Testis (tissue), 5 donors: ENCODE results near the gene MVD. TPM values are rescaled to one million over a fixed set of nuclear protein-coding genes. Genes with fewer than 3 reads are reported as not detected.
A peak's percentile ranks its signal among the peaks of the same experiment; 100 is the strongest.

Source experiments
- DNase-seq: peaks from one replicate; pipeline ENCODE4 v3.0.0-alpha.2; 2019
- H3K27ac ChIP-seq, 2 donors: fragments of 200-600 bp; sonication (generic); one replicate each; pipeline ENCODE4 v1.5.1; 2019
- H3K27me3 ChIP-seq: fragments of 200-600 bp; sonication (generic); one replicate; pipeline ENCODE4 v1.5.1; 2019
- H3K36me3 ChIP-seq: fragments of 200-600 bp; sonication (generic); one replicate; pipeline ENCODE4 v1.5.1; 2017; ENCODE audit warnings: low read depth; ENCODE audit errors: missing control alignments
- H3K4me1 ChIP-seq: fragments of 200-600 bp; sonication (generic); one replicate; pipeline ENCODE4 v1.5.1; 2019
- H3K4me3 ChIP-seq, 2 donors: fragments of 200-600 bp; sonication (generic); one replicate each; pipeline ENCODE4 v1.5.1; 2017 to 2019
- H3K9me3 ChIP-seq: fragments of 200-600 bp; sonication (generic); one replicate; pipeline ENCODE4 v1.5.1; 2017
- POLR2A ChIP-seq: fragments of 450-650 bp; IDR thresholded peaks from one replicate; pipeline ENCODE4 v1.6.1; 2017; ENCODE audit warnings: antibody characterized with exemption, mild to moderate bottlenecking, moderate library complexity
- WGBS, 2 donors: methylation state at CpG; one replicate each; pipeline ENCODE4 v1.1.5; 2018; 5-methylcytosine and 5-hydroxymethylcytosine counted together
- intact Hi-C: fragments of 100-400 bp; cut with DNase I; formaldehyde crosslinking; loops from one replicate; pipeline ENCODE4 v1.15.1; 2023; ENCODE audit warnings: low total_unique reads
- long read RNA-seq, 2 donors: transcript quantifications; one replicate each; lab custom pipeline, GENCODE V29; 2026
- polyA plus RNA-seq: library from polyadenylated mRNA; stranded (reverse); fragments of 350-450 nt; fragmentation: Illumina TruSeq; extraction: RNeasy Lipid Tissue Mini Kit (QIAGEN cat#74804); gene quantifications from one replicate; pipeline ENCODE4 v1.2.3, GENCODE V29; 2014; ENCODE audit warnings: low read depth, low replicate concordance; ENCODE audit not compliant: insufficient read depth
- total RNA-seq, 2 donors: library from RNA; depleted of rRNA; stranded (reverse); fragments of >200 nt; gene quantifications; one replicate each; pipeline ENCODE4 v1.2.3, GENCODE V29; 2016
- TF ChIP-seq, protein P1 (sequence below), 3 experiments: fragments of 450-650 bp in 2 of 3; fragments of 200-600 bp in 1 of 3; sonication (generic) in 1 of 3; IDR thresholded peaks; one replicate each; pipeline ENCODE4 v1.5.1; 2016 to 2019; ENCODE audit warnings: antibody characterized with exemption in 3 of 3, mild to moderate bottlenecking in 2 of 3, moderate library complexity in 1 of 3

Gene MVD, protein sequence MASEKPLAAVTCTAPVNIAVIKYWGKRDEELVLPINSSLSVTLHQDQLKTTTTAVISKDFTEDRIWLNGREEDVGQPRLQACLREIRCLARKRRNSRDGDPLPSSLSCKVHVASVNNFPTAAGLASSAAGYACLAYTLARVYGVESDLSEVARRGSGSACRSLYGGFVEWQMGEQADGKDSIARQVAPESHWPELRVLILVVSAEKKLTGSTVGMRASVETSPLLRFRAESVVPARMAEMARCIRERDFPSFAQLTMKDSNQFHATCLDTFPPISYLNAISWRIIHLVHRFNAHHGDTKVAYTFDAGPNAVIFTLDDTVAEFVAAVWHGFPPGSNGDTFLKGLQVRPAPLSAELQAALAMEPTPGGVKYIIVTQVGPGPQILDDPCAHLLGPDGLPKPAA
- total RNA-seq (10 to 100 TPM; 46.6 to 56.1 TPM), polyA plus RNA-seq (100 TPM)
- long read RNA-seq, donor 1, transcript MVD-201 (10 exons, 1,823 nt) = major isoform, 94 of 216 reads
- long read RNA-seq, donor 1, transcript MVD-209 (6 exons, 2,352 nt) = minor isoform, 6 of 216 reads
- long read RNA-seq, donor 1, partial matches to known transcripts = 106 of 216 reads
- long read RNA-seq, donor 1, other reads (novel, unspliced or antisense) = 0 of 216 reads
- long read RNA-seq, donor 2, transcript MVD-209 (6 exons, 2,352 nt) = minor isoform, 6 of 234 reads
- long read RNA-seq, donor 2, transcript MVD-201 (10 exons, 1,823 nt) = major isoform, 77 of 234 reads
- long read RNA-seq, donor 2, partial matches to known transcripts = 142 of 234 reads
- long read RNA-seq, donor 2, other reads (novel, unspliced or antisense) = 0 of 234 reads

DNA sequence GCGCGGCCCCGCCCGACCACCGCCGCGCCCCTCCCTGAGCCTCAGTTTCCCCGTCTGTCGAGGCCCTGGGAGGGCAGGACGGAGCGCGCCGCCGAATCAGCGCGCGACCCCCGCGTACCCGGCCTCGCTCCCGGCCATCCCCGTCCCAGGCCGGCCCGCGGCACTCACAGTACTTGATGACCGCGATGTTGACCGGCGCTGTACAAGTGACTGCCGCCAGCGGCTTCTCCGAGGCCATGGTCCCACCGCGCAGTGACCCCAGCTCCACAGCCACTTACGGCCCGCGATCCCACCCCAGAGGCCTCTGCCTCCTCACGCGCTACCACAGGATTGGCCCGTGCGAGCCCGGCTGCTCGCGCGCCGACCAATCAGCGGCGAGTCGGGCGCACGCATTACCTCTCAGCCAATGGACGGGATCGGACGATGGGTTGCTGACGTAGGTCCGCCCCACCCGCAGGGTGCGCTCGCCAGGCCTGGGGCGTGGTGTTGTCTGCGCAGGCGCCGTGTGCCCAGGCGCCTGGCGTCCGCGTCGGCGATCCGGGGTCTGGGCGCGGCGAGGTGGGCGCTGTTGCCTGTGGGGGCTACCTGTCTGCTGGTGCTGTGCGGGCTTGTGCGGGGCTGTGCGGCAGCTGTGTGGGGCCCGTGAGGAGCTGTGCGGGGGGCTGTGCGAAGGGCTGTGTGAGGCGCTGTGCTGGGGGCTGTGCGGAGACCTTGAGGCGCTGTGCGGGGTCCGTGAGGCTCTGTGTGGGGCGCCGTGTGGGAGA is at the start of gene MVD:
Gene MVD, minus strand, starts transcription at position 249 of the 764 bp plus-strand sequence. Its CDS starts 11 bp downstream, at position 238.
- Histone ChIP-seq H3K4me3 (peak within 1 kb of the TSS; percentile 90 to 94), H3K27ac (peak within 1 kb of the TSS; percentile 78 to 87), H3K9me3 (no peaks in the 10 kb centered on the region), H3K4me1 (peaks cover 8% of the 10 kb centered on the region), H3K36me3 (no peaks in the 10 kb centered on the region), H3K27me3 (no peaks in the 10 kb centered on the region)
- DNase-seq = peak; percentile 98
- 1 to 7% methylated on average over 3 to 82 of the region's 88 CpGs for WGBS, 2 donors
- intact Hi-C loops = no loop called here
- peak; percentile 81 for TF ChIP-seq POLR2A
- TF ChIP-seq, protein P1, sequence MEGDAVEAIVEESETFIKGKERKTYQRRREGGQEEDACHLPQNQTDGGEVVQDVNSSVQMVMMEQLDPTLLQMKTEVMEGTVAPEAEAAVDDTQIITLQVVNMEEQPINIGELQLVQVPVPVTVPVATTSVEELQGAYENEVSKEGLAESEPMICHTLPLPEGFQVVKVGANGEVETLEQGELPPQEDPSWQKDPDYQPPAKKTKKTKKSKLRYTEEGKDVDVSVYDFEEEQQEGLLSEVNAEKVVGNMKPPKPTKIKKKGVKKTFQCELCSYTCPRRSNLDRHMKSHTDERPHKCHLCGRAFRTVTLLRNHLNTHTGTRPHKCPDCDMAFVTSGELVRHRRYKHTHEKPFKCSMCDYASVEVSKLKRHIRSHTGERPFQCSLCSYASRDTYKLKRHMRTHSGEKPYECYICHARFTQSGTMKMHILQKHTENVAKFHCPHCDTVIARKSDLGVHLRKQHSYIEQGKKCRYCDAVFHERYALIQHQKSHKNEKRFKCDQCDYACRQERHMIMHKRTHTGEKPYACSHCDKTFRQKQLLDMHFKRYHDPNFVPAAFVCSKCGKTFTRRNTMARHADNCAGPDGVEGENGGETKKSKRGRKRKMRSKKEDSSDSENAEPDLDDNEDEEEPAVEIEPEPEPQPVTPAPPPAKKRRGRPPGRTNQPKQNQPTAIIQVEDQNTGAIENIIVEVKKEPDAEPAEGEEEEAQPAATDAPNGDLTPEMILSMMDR (IDR thresholded peaks at IDR 0.05) = no peak

DNA sequence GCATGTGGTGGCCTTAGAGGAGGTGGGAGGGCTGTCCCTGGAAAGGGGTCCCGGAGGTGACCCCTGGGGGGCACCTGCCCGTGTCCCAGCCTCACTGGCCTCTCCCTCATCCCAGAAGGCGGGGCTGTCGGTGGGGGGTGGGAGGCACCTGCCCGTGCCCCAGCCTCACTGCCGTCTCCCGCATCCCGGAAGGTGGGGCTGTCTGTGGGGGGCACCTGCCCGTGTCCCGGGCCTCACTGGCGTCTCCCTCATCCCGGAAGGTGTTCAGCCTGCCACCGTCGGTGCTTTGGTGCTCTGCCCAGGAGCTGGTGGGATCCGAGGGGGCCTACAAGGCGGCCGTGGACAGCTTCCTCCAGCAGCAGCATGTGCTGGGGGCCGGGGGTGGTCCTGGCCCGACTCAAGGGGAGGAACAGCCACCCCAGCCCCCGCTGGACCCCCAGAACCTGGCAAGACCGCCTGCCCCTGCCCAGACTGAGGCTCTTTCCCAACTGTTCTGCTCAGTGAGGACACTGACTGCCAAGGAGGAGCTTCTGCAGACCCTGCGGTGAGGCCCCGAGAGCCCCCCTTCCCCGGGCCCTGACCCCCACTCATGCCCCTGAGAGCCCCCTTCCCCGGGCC is 49.6 kb upstream of the MVD start:
- no peak for DNase-seq
- H3K4me3 ChIP-seq = no peak overlapping the region
- H3K4me1 ChIP-seq = peaks cover under 1% of the 10 kb centered on the region
- WGBS, 2 donors = 80 to 90% methylated on average over 2 to 24 of the region's 25 CpGs
- H3K27ac ChIP-seq = no peak overlapping the region
- H3K36me3 ChIP-seq = no peaks in the 10 kb centered on the region
- no peaks in the 10 kb centered on the region for H3K27me3 ChIP-seq
- intact Hi-C loops = no loop called here
- no peaks in the 10 kb centered on the region for H3K9me3 ChIP-seq
- TF ChIP-seq POLR2A = no peak
- TF ChIP-seq, protein P1 (IDR thresholded peaks at IDR 0.05) = no peak

DNA sequence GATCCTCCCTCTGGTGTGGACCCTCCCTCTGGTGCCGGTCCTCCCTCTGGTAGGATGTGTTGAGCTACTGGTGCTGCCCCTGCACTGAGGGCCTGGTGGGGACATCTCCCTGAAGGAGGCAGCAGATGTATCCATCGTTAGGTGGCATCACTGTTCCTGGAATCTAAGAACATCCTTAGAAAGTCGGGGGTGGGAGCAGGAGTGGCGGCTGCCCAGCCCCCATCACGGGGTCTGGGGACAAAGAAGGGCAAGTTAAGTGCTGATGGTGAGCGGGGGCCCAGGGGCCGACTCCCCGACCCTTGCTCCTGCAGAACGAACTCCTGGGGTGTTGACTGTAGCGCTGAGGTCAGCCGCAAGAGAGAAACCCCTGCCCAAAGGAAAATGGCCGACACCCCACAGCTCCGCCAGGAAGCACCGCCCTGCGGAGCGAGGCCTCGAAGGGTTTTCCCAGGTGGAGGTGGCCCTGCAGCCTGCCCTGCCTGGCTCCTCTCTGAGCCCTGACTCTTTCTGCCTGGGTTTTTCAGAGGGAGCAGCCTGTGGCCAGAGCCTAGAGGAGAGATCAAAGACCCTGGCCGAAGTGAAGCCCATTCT is 49.0 kb upstream of the MVD start:
- TF ChIP-seq POLR2A = no peak
- TF ChIP-seq, protein P1 (IDR thresholded peaks at IDR 0.05) = no peak
- Histone ChIP-seq H3K4me1 (peaks cover 6% of the 10 kb centered on the region), H3K27me3 (no peaks in the 10 kb centered on the region), H3K4me3 (no peak overlapping the region), H3K9me3 (no peaks in the 10 kb centered on the region), H3K36me3 (no peaks in the 10 kb centered on the region), H3K27ac (no peak overlapping the region)
- 83% methylated on average over 6 to 17 of the region's 18 CpGs for WGBS, 2 donors
- intact Hi-C loops = no loop called here
- DNase-seq = no peak

DNA sequence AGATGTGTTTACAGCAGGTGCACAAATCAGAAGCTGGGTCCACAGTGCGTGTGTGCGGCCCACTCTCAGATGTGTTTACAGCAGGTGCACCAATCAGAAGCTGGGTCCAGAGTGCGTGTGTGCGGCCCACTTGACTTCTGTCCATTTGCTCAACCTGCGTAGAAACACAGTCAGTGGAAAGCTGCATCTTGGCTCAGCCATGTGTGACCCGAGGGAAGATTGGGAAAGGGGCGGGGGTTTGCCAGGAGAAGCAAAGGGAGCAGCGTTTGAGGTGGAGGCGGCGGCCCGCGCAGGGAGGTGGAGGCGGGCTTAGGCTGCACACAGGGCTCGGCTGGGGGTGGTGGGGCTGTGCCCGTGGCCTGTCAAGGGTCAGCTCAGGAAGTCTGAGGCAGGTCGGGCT is 47.7 kb upstream of the MVD start:
- TF ChIP-seq, protein P1 (IDR thresholded peaks at IDR 0.05) = no peak
- no peak for TF ChIP-seq POLR2A
- Histone ChIP-seq H3K4me1 (peaks cover 9% of the 10 kb centered on the region), H3K36me3 (no peaks in the 10 kb centered on the region), H3K27me3 (no peaks in the 10 kb centered on the region), H3K27ac (no peak overlapping the region), H3K9me3 (no peaks in the 10 kb centered on the region), H3K4me3 (no peak overlapping the region)
- intact Hi-C loops = no loop called here
- DNase-seq = no peak
- WGBS, 2 donors = 75 to 81% methylated on average over 14 to 15 of the region's 16 CpGs
